Chondrocyte (in vitro differentiated cells): Measurements from ENCODE around the gene LIMCH1. TPM values are rescaled to one million over a fixed set of nuclear protein-coding genes. Genes with fewer than 3 reads are reported as not detected.

Source experiments
- DNase-seq: peaks from one replicate; pipeline ENCODE4 v3.0.0; 2021; ENCODE audit warnings: mixed read lengths, low spot score
- H3K27ac Mint-ChIP-seq: one replicate; pipeline ENCODE4 v1.8.0; 2021; ENCODE audit warnings: mild to moderate bottlenecking, moderate library complexity, mixed read lengths; ENCODE audit not compliant: unreplicated experiment
- H3K27me3 Mint-ChIP-seq: 2 replicates; pipeline ENCODE4 v1.8.0; 2021; ENCODE audit warnings: low read depth, mixed read lengths
- H3K36me3 Mint-ChIP-seq: 2 replicates; pipeline ENCODE4 v1.8.0; 2021; ENCODE audit warnings: low read depth, mixed read lengths
- H3K4me1 Mint-ChIP-seq: 2 replicates; pipeline ENCODE4 v1.8.0; 2021; ENCODE audit warnings: low read depth, mild to moderate bottlenecking, mixed read lengths
- H3K4me3 Mint-ChIP-seq: one replicate; pipeline ENCODE4 v1.8.0; 2021; ENCODE audit warnings: mild to moderate bottlenecking, moderate library complexity, mixed read lengths; ENCODE audit not compliant: unreplicated experiment
- H3K9me3 Mint-ChIP-seq: 2 replicates; pipeline ENCODE4 v1.8.0; 2021; ENCODE audit warnings: low read depth, mixed read lengths
- total RNA-seq: library from RNA; stranded (reverse); gene quantifications from 3 replicates; pipeline ENCODE4 v1.2.1, GENCODE V29; 2021
- TF ChIP-seq, protein P1 (sequence below): fragments of 200-600 bp; sonication (generic); IDR thresholded peaks from 2 replicates; pipeline ENCODE4 v1.5.0; 2021; ENCODE audit warnings: antibody characterized with exemption, mild to moderate bottlenecking, moderate library complexity

Gene LIMCH1
- total RNA-seq, 1 donor from 2014 or later: 9.8 TPM

GRCh38 chr4:41599192-41599786, 61.3 kb downstream of the LIMCH1 start:
- no peak overlapping the region for H3K27ac Mint-ChIP-seq

GRCh38 chr4:41600243-41600912, 62.4 kb downstream of the LIMCH1 start:
- H3K4me1 Mint-ChIP-seq: no peaks in the 10 kb centered on the region
- no peaks in the 10 kb centered on the region for H3K36me3 Mint-ChIP-seq
- H3K4me3 Mint-ChIP-seq: no peak overlapping the region
- TF ChIP-seq, protein P1, sequence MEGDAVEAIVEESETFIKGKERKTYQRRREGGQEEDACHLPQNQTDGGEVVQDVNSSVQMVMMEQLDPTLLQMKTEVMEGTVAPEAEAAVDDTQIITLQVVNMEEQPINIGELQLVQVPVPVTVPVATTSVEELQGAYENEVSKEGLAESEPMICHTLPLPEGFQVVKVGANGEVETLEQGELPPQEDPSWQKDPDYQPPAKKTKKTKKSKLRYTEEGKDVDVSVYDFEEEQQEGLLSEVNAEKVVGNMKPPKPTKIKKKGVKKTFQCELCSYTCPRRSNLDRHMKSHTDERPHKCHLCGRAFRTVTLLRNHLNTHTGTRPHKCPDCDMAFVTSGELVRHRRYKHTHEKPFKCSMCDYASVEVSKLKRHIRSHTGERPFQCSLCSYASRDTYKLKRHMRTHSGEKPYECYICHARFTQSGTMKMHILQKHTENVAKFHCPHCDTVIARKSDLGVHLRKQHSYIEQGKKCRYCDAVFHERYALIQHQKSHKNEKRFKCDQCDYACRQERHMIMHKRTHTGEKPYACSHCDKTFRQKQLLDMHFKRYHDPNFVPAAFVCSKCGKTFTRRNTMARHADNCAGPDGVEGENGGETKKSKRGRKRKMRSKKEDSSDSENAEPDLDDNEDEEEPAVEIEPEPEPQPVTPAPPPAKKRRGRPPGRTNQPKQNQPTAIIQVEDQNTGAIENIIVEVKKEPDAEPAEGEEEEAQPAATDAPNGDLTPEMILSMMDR: no peak
- no peaks in the 10 kb centered on the region for H3K9me3 Mint-ChIP-seq
- no peak for DNase-seq
- peaks cover 14% of the 10 kb centered on the region for H3K27me3 Mint-ChIP-seq
- no peak overlapping the region for H3K27ac Mint-ChIP-seq

More at GRCh38 chr4:41599192-41599786, 61.3 kb downstream of the LIMCH1 start:
- no peak for DNase-seq
- H3K4me3 Mint-ChIP-seq: no peak overlapping the region
- no peaks in the 10 kb centered on the region for H3K36me3 Mint-ChIP-seq
- H3K9me3 Mint-ChIP-seq: no peaks in the 10 kb centered on the region
- peaks cover 16% of the 10 kb centered on the region for H3K27me3 Mint-ChIP-seq
- H3K4me1 Mint-ChIP-seq: no peaks in the 10 kb centered on the region
- TF ChIP-seq, protein P1: no peak

- no peak overlapping the region for H3K27ac Mint-ChIP-seq
- no peak for DNase-seq
- no peak overlapping the region for H3K4me3 Mint-ChIP-seq
- no peaks in the 10 kb centered on the region for H3K9me3 Mint-ChIP-seq
- TF ChIP-seq, protein P1: no peak
- H3K27me3 Mint-ChIP-seq: peaks cover 13% of the 10 kb centered on the region
- H3K36me3 Mint-ChIP-seq: no peaks in the 10 kb centered on the region
- no peaks in the 10 kb centered on the region for H3K4me1 Mint-ChIP-seq
Measured at GRCh38 chr4:41601025-41601424, 63.1 kb downstream of the LIMCH1 start.

DNA sequence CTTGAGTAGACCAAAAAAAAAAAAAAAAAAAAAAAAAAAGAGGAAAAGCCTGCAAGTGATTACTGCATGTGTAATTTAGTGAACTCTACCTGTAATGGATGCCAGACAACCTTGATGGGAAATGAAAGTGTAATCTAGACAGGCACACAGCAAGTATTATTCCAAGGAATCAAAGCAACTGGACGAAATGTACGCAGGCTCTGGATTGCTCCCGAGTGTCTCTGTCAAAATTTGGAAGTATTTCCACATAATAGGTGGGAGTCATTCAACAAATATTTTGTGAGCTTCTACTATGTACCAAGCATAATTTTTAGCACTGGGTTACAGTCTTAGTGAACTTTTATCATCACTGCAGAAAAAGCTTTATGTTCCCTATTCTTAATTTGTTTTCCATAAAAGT, 64.2 kb downstream of the LIMCH1 start:
- TF ChIP-seq, protein P1: no peak
- H3K36me3 Mint-ChIP-seq: no peaks in the 10 kb centered on the region
- no peaks in the 10 kb centered on the region for H3K9me3 Mint-ChIP-seq
- DNase-seq: no peak
- no peak overlapping the region for H3K27ac Mint-ChIP-seq
- no peaks in the 10 kb centered on the region for H3K4me1 Mint-ChIP-seq
- H3K27me3 Mint-ChIP-seq: peaks cover 6% of the 10 kb centered on the region
- H3K4me3 Mint-ChIP-seq: no peak overlapping the region

DNA sequence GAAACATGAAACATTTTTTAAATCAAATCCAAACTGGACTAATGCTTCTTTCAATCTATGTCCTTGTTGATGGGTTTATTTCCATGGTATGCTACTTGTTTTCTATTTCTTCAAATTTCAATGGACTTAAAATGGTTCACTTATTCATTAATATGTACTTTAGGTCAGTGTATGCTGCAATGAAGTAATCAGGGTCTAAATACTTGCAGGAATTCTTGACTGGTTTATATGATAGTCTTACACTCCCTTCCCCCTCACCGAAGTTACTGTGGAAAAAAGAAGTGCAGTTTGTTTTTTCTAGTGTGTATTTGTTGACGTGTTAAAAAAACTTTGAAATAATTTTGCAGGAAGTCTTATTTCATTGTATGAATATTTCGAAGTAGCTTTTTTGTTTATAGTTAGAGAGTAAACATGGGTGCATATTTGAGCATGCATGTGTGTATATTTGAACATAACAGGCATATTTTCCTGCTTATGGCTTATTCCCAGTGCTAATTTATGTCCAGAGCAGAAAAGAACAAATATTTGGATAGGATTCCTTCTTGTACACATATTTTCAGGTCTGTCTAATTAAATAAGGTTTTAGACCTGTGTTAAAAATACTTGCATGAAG, 65.0 kb downstream of the LIMCH1 start:
- no peaks in the 10 kb centered on the region for H3K4me1 Mint-ChIP-seq
- H3K27me3 Mint-ChIP-seq: peaks cover 6% of the 10 kb centered on the region
- no peaks in the 10 kb centered on the region for H3K36me3 Mint-ChIP-seq
- no peak overlapping the region for H3K27ac Mint-ChIP-seq
- H3K9me3 Mint-ChIP-seq: no peaks in the 10 kb centered on the region
- H3K4me3 Mint-ChIP-seq: no peak overlapping the region
- no peak for DNase-seq
- TF ChIP-seq, protein P1: no peak
